MCF 10A (cell line): ENCODE measurements around the gene ADAMTS2. TPM values are rescaled to one million over a fixed set of nuclear protein-coding genes. Genes with fewer than 3 reads are reported as not detected.

Experiments
- BruUV-seq: library from RNA; stranded (reverse); fragments of 400-500 nt; replicated peaks from 2 replicates; lab custom pipeline; 2021; lab: Mats Ljungman, UMichigan
- CTCF ChIA-PET: fragments of 300-600 bp; sonication (Branson Sonifier 250); formaldehyde crosslinking; extraction: SDS; loops from one replicate; lab custom pipeline; 2021; ENCODE audit warnings: antibody characterized with exemption, inconsistent platforms; lab: Yijun Ruan, JAX
- POLR2A ChIA-PET: fragments of 300-600, 350-650 bp; sonication (Branson Sonifier 250); formaldehyde crosslinking; extraction: SDS; loops from one replicate; lab custom pipeline; 2020; ENCODE audit warnings: antibody characterized with exemption, inconsistent platforms; lab: Yijun Ruan, JAX
- DNase-seq: peaks from one replicate; pipeline ENCODE4 v3.0.0-alpha.2; 2018; ENCODE audit not compliant: unreplicated experiment
- H3K27ac Mint-ChIP-seq: one replicate; pipeline ENCODE4 v1.8.0; 2022; ENCODE audit warnings: mild to moderate bottlenecking, low read depth, mixed read lengths; ENCODE audit not compliant: unreplicated experiment
- H3K27me3 Mint-ChIP-seq: one replicate; pipeline ENCODE4 v1.8.0; 2022; ENCODE audit warnings: mixed read lengths; ENCODE audit not compliant: insufficient read depth, unreplicated experiment
- H3K36me3 Mint-ChIP-seq: one replicate; pipeline ENCODE4 v1.8.0; 2022; ENCODE audit warnings: mild to moderate bottlenecking, moderate library complexity, mixed read lengths; ENCODE audit not compliant: insufficient read depth, unreplicated experiment
- H3K4me1 Mint-ChIP-seq: one replicate; pipeline ENCODE4 v1.8.0; 2022; ENCODE audit warnings: mixed read lengths; ENCODE audit not compliant: insufficient read depth, unreplicated experiment
- H3K4me3 Mint-ChIP-seq: one replicate; pipeline ENCODE4 v1.8.0; 2022; ENCODE audit warnings: mild to moderate bottlenecking, moderate library complexity, mixed read lengths; ENCODE audit not compliant: unreplicated experiment
- H3K9me3 Mint-ChIP-seq: one replicate; pipeline ENCODE4 v1.8.0; 2022; ENCODE audit warnings: mixed read lengths; ENCODE audit not compliant: unreplicated experiment
- CTCF ChIP-seq: fragments of 200-600 bp; IDR thresholded peaks from one replicate; pipeline ENCODE4 v1.8.0; 2022; ENCODE audit warnings: antibody characterized with exemption, mild to moderate bottlenecking; ENCODE audit not compliant: unreplicated experiment
- intact Hi-C: fragments of 100-400 bp; cut with micrococcal nuclease; formaldehyde crosslinking; loops from 2 replicates; pipeline ENCODE4 v1.14.1; 2022
- total RNA-seq: library from RNA; stranded (reverse); gene quantifications from 2 replicates; pipeline ENCODE4 v1.2.3, GENCODE V29; 2022

The ADAMTS2 gene
- total RNA-seq, 1 experiment from 2014 or later: not detected

- DNase-seq: no peak
- ChIA-PET POLR2A (interaction anchor here (0.6 kb wide), 1 partner anchor 1067 kb away, joined by 3 read pairs; no protein-coding TSS in a partner anchor), CTCF (interaction anchor here (0.6 kb wide), 1 partner anchor 226 kb away, joined by 3 read pairs; no protein-coding TSS in a partner anchor)
- Mint-ChIP-seq H3K27ac (no peak overlapping the region), H3K9me3 (no peaks in the 10 kb centered on the region), H3K4me3 (no peak overlapping the region), H3K4me1 (peaks cover 18% of the 10 kb centered on the region), H3K36me3 (peaks cover 4% of the 10 kb centered on the region), H3K27me3 (no peaks in the 10 kb centered on the region)
- no peak for TF ChIP-seq CTCF
- BruUV-seq: no TSS peak
- intact Hi-C loops: loop anchor here (10.0 kb wide), 1 partner anchor 135 kb away; no protein-coding TSS in a partner anchor
Observed at GRCh38 chr5:179269781-179270543, 75.3 kb downstream of the ADAMTS2 start.

GRCh38 chr5:179268966-179269693, 76.1 kb downstream of the ADAMTS2 start:
- TF ChIP-seq CTCF: no peak
- Mint-ChIP-seq H3K36me3 (peaks cover 4% of the 10 kb centered on the region), H3K4me3 (no peak overlapping the region), H3K4me1 (peaks cover 18% of the 10 kb centered on the region), H3K9me3 (no peaks in the 10 kb centered on the region), H3K27ac (no peak overlapping the region), H3K27me3 (no peaks in the 10 kb centered on the region)
- no TSS peak for BruUV-seq
- DNase-seq: no peak
- intact Hi-C loops: no loop called here
- ChIA-PET CTCF (interaction anchor here (0.6 kb wide), 1 partner anchor 227 kb away, joined by 3 read pairs; no protein-coding TSS in a partner anchor), POLR2A (interaction anchor here (0.6 kb wide), 1 partner anchor 1067 kb away, joined by 3 read pairs; no protein-coding TSS in a partner anchor)

GRCh38 chr5:179268399-179268952, 76.8 kb downstream of the ADAMTS2 start:
- BruUV-seq: no TSS peak
- Mint-ChIP-seq H3K4me1 (peaks cover 18% of the 10 kb centered on the region), H3K27me3 (no peaks in the 10 kb centered on the region), H3K9me3 (no peaks in the 10 kb centered on the region), H3K27ac (no peak overlapping the region), H3K4me3 (no peak overlapping the region), H3K36me3 (peaks cover 4% of the 10 kb centered on the region)
- POLR2A ChIA-PET: interaction anchor here (0.6 kb wide), 1 partner anchor 1944 kb away, joined by 4 read pairs; no protein-coding TSS in a partner anchor
- DNase-seq: no peak
- TF ChIP-seq CTCF: no peak
- CTCF ChIA-PET: no interaction called here
- intact Hi-C loops: no loop called here
